GM13976 (cell line): ENCODE measurements around the gene SNCAIP.

Experiments
- DNase-seq: peaks from one replicate; pipeline ENCODE4 v3.0.0; 2012; ENCODE audit warnings: low spot score
- in situ Hi-C: fragments of 300-500 bp; cut with MboI; formaldehyde crosslinking; loops from one replicate; pipeline ENCODE4 v1.12.0; 2022; ENCODE audit warnings: low sequenced_read_pairs, mixed read lengths, inconsistent platforms; ENCODE audit not compliant: unreplicated experiment
- TF ChIP-seq, protein P1 (sequence below): IDR thresholded peaks from 2 replicates; pipeline ENCODE4 v1.5.1; 2012; ENCODE audit warnings: borderline replicate concordance, mild to moderate bottlenecking; ENCODE audit not compliant: insufficient read depth; ENCODE audit errors: extremely low read depth, missing control alignments, control extremely low read depth

SNCAIP gene

DNA sequence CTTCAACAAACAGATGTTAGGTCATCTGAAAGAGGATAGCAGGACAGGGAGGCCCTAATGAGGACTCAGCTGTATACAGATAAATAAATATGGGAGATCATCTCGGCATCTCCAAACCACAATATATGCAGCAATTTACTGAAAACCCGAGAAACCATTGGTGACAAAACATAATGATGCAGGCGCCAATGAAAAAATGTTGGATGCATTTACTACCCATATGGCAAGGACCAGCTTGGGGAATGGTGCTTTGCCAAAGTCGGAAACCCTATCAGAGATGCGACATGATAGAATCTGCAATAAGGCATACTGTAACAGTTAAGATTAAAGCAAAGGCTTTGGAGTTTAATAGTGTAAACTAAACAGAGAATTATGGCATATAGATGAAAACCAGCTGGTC, 92.0 kb downstream of the SNCAIP start:
- in situ Hi-C loops: loop anchor here (25.0 kb wide), 1 partner anchor 442 kb away; the partner anchor contains the start of gene SRFBP1
- no peak for DNase-seq
- TF ChIP-seq, protein P1, sequence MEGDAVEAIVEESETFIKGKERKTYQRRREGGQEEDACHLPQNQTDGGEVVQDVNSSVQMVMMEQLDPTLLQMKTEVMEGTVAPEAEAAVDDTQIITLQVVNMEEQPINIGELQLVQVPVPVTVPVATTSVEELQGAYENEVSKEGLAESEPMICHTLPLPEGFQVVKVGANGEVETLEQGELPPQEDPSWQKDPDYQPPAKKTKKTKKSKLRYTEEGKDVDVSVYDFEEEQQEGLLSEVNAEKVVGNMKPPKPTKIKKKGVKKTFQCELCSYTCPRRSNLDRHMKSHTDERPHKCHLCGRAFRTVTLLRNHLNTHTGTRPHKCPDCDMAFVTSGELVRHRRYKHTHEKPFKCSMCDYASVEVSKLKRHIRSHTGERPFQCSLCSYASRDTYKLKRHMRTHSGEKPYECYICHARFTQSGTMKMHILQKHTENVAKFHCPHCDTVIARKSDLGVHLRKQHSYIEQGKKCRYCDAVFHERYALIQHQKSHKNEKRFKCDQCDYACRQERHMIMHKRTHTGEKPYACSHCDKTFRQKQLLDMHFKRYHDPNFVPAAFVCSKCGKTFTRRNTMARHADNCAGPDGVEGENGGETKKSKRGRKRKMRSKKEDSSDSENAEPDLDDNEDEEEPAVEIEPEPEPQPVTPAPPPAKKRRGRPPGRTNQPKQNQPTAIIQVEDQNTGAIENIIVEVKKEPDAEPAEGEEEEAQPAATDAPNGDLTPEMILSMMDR: no peak

DNA sequence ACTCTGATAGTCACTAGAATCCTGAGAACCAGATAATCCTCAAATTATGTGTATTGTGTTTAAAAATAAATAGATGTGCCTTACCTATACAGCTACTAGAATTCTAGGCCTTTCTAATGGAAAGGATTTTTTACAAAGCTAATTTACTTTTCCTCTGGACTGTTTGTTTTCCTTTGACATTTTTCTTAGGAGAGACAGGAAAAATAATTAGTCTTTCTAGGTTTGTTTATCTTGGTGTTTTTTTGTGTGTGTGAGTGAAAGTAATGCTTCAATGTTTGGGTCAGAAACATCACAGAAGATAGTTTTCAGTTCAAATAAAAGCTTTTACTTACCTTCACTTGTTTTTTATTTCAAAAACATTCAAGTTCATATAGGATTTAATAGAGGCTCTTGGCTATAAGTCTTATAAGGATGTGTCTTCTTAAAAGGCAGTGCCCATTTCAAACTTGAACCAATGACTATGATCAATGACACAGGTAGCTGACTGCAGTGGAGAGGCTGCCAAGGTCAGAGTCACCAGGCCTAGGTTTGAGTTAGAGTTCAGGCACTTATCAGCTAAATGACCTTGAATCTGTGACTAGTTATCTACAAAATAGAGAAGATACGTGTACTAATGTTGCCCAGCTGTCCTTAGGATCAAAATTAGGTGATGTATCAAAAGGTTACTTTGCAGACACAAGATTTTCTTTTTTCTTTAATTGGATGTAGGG, 92.8 kb downstream of the SNCAIP start:
- DNase-seq: no peak
- in situ Hi-C loops: loop anchor here (25.0 kb wide), 1 partner anchor 443 kb away; the partner anchor contains the start of gene SRFBP1
- TF ChIP-seq, protein P1: no peak

DNA sequence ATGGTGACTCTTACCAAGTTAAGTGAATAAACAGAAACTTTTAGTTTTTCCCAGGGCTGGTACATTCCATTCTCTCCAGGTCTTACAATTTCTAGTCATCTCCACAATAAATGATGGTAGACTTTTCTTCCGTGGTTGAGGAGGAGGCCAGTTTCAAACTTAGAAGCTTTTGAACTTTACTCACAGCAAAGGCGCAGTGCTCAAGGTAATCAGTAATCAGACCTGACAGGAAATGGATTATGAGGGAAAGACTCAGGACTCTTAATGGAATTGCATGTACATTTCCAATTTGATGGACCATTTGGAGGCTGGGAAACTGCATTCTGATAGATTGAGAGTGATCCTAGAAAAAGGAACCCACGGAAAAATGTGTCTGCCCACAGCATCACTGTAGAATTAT, 93.7 kb downstream of the SNCAIP start:
- TF ChIP-seq, protein P1: no peak
- no peak for DNase-seq
- in situ Hi-C loops: loop anchor here (25.0 kb wide), 1 partner anchor 443 kb away; the partner anchor contains the start of gene SRFBP1

DNA sequence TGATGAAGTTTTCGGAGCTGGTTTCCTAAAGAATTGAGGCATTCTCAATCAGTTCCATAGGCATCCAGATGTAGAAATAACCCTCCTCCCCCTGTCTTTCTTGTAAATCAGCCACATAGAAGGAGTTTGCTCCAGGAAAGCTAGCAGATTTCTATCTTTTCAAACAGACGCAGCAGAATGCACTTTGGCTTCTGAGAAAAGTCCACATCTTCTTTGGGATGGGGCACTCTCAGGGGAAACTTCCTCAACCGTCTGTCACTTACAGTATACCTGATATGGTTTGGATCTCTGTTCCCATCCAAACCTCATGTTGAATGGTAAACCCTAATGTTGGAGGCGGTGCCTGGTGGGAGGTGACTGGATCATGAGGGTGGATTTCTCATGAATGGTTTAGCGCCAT, 94.1 kb downstream of the SNCAIP start:
- DNase-seq: no peak
- TF ChIP-seq, protein P1: no peak
- in situ Hi-C loops: loop anchor here (25.0 kb wide), 1 partner anchor 444 kb away; the partner anchor contains the start of gene SRFBP1

DNA sequence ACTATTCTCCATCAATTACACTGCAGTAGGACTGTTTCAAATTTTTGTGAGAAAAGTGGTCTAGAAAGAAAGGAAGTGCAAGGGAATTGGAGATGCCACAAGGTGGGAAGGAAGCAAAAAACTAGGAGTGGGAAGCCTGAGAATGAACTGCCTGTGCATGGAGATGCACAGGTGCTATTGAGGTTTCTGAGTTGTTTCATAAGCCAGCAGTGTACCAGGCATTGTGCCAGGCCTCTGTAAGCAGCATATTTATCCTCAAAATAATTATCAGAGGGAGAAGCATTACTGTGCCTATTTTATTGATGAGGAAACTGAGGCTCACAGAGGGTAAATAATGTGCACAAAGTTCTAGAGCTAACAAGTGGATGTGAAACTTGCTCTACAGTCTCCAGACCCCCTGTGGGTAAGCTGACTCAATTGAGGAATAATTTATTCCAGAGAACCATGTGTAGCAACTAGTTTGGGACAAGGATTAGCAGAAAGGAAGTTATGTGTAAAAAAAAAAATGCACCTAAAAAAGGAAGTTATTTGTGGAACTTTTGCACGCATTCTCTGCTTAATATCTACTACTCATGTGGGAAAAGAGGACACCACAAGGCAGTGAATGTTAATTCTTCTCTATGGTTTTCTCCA, 96.7 kb downstream of the SNCAIP start:
- in situ Hi-C loops: loop anchor here (25.0 kb wide), 1 partner anchor 446 kb away; the partner anchor contains the start of gene SRFBP1
- no peak for DNase-seq
- TF ChIP-seq, protein P1: no peak

DNA sequence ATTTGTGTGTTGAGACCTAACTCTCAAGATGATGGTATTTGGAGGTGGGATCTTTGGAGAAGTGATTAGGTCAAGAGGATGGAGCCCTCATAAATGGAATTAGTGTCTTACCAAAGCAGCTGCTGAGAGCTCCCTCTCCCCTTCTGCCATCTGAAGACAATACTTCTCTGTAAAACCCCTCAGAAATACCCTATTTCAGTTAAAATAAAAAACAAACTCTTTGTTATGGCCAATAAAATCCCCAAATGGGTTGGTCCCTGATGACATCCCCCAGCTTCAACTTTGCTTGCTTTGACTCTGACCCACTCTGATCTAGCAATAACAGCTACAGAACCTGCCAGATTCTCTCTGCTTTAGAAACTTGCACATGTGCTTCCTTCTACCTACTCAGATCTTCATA, 100.9 kb downstream of the SNCAIP start:
- in situ Hi-C loops: loop anchor here (10.0 to 25.0 kb wide), 2 partner anchors 218 to 451 kb away; partner anchors contain the start of gene SRFBP1
- TF ChIP-seq, protein P1: no peak
- no peak for DNase-seq
